Stimulated activated CD8-positive, alpha-beta memory T cell treated with anti-CD3 and anti-CD28 coated beads, Interleukin-2, amount 100 ng/mL, for 1 hour (primary cell): ENCODE results near the gene C22orf23.
"Not testable (repeated sequence)": the region's sequence is repeated elsewhere in the genome, so short reads cannot be mapped to it uniquely, and the experiment has no call there.

ENCODE experiments used
- DNase-seq, 2 donors: peaks; one replicate each; pipeline ENCODE4 v3.0.0-alpha.2; 2020; ENCODE audit warnings: low read depth in 2 of 2

The C22orf23 gene

GRCh38 chr22:37954686-37955085 is 1.3 kb upstream of the C22orf23 start:
- no peak for DNase-seq

- no peak for DNase-seq
These were observed 352 bp downstream of the C22orf23 start for GRCh38 chr22:37953062-37953436.

- not testable (repeated sequence) for DNase-seq
These were observed 772 bp downstream of the C22orf23 start for GRCh38 chr22:37952629-37953028.

- no peak for DNase-seq
These were observed 2.1 kb downstream of the C22orf23 start for GRCh38 chr22:37951305-37951704.

- not testable (repeated sequence) for DNase-seq
These were observed 6.1 kb downstream of the C22orf23 start for GRCh38 chr22:37947142-37947795.

GRCh38 chr22:37944423-37944822 is 9.0 kb downstream of the C22orf23 start:
- DNase-seq, result not testable (repeated sequence)

- no peak for DNase-seq
These were observed 9.6 kb downstream of the C22orf23 start for GRCh38 chr22:37943825-37944198.

GRCh38 chr22:37943136-37943824 is 10.1 kb downstream of the C22orf23 start:
- DNase-seq, result no peak

- no peak for DNase-seq
These were observed 11.3 kb downstream of the C22orf23 start for GRCh38 chr22:37942133-37942532.

GRCh38 chr22:37940698-37941376 is 12.6 kb downstream of the C22orf23 start:
- DNase-seq, result no peak

- peak; percentile 58 to 61 for DNase-seq
These were observed 19.6 kb downstream of the C22orf23 start for GRCh38 chr22:37933711-37934376.

- no peak for DNase-seq
These were observed 20.4 kb downstream of the C22orf23 start for GRCh38 chr22:37932821-37933578.

GRCh38 chr22:37932401-37932800 is 21.0 kb downstream of the C22orf23 start:
- DNase-seq, result no peak

- DNase-seq, result no peak
These were observed 21.5 kb downstream of the C22orf23 start for GRCh38 chr22:37931893-37932389.

GRCh38 chr22:37930952-37931440 is 22.4 kb downstream of the C22orf23 start:
- no peak for DNase-seq

- no peak for DNase-seq
These were observed 23.0 kb downstream of the C22orf23 start for GRCh38 chr22:37930270-37930951.

- DNase-seq, result no peak
These were observed 24.0 kb downstream of the C22orf23 start for GRCh38 chr22:37929390-37929789.

GRCh38 chr22:37927637-37927936 is 25.8 kb downstream of the C22orf23 start:
- no peak for DNase-seq

GRCh38 chr22:37926771-37927636 is 26.4 kb downstream of the C22orf23 start:
- no peak for DNase-seq

GRCh38 chr22:37926358-37926757 is 27.0 kb downstream of the C22orf23 start:
- no peak for DNase-seq
